Measurements from ENCODE around the gene CHTF18.
"Not testable (repeated sequence)": the region's sequence is repeated elsewhere in the genome, so short reads cannot be mapped to it uniquely, and the experiment has no call there.

Gene CHTF18

GRCh38 chr16:788399-789126 lies at the start of gene CHTF18:
Gene CHTF18 (plus strand): TSS chr16:788620. CDS start chr16:788685, 65 bp downstream.
- peak; percentile 93 for DNase-seq

- peak; percentile 25 for DNase-seq
These were observed 48.6 kb upstream of the CHTF18 start for GRCh38 chr16:739560-740458.

- no peak for DNase-seq
These were observed 48.0 kb upstream of the CHTF18 start for GRCh38 chr16:740459-740763.

GRCh38 chr16:740764-741505 lies 47.5 kb upstream of the CHTF18 start, which contains the start of gene CIAO3:
Gene CIAO3 (minus strand): TSS chr16:740997. CDS start chr16:740985, 12 bp downstream.
- peak; percentile 95 for DNase-seq

- DNase-seq: no peak
These were observed 46.3 kb upstream of the CHTF18 start for GRCh38 chr16:741986-742629.

GRCh38 chr16:742894-743293 lies 45.5 kb upstream of the CHTF18 start:
- not testable (repeated sequence) for DNase-seq

GRCh38 chr16:743794-744500 lies 44.5 kb upstream of the CHTF18 start:
- no peak for DNase-seq

GRCh38 chr16:745739-746138 lies 42.7 kb upstream of the CHTF18 start:
- DNase-seq: no peak

- DNase-seq: no peak
These were observed 41.8 kb upstream of the CHTF18 start for GRCh38 chr16:746637-747036.

GRCh38 chr16:747978-748746 lies 40.3 kb upstream of the CHTF18 start:
- no peak for DNase-seq

GRCh38 chr16:749010-749409 lies 39.4 kb upstream of the CHTF18 start:
- DNase-seq: no peak

GRCh38 chr16:750485-750884 lies 37.9 kb upstream of the CHTF18 start:
- DNase-seq: no peak

GRCh38 chr16:751152-752006 lies 37.0 kb upstream of the CHTF18 start:
- no peak for DNase-seq

GRCh38 chr16:752007-752312 lies 36.5 kb upstream of the CHTF18 start:
- DNase-seq: no peak

GRCh38 chr16:754121-754607 lies 34.3 kb upstream of the CHTF18 start:
- not testable (repeated sequence) for DNase-seq

GRCh38 chr16:754656-755055 lies 33.8 kb upstream of the CHTF18 start:
- no peak for DNase-seq

- DNase-seq: no peak
These were observed 32.0 kb upstream of the CHTF18 start for GRCh38 chr16:756428-756827.

- DNase-seq: no peak
These were observed 29.1 kb upstream of the CHTF18 start for GRCh38 chr16:759110-759910.

- no peak for DNase-seq
These were observed 28.4 kb upstream of the CHTF18 start for GRCh38 chr16:760065-760464.
